ENCODE results near the gene MACROD2. TPM values are rescaled to one million over a fixed set of nuclear protein-coding genes. Genes with fewer than 3 reads are reported as not detected.

MACROD2 gene
- total and polyA plus RNA-seq, 2 of the 4 experiments (the other 2 are of a cell fraction) = not detected

GRCh38 chr20:15317546-15318232 is 1322.4 kb downstream of the MACROD2 start:
- dilution Hi-C loops (cut with HindIII; ENCODE audit: low sequenced_read_pairs, unreplicated experiment) = no loop called here
- no TSS peak for BruUV-seq (replicated peaks)

More at GRCh38 chr20:15317546-15318232, 1322.4 kb downstream of the MACROD2 start:
- Histone ChIP-seq H4K8ac (ENCODE audit: low read depth in 2 of 2, low read length in 2 of 2) (no peak overlapping the region), H3K27ac (ENCODE audit: insufficient read depth, low read length) (no peak overlapping the region), H3K79me1 (ENCODE audit: low read depth in 1 of 2, low read length in 2 of 2) (no peaks in the 10 kb centered on the region), H3K4ac (ENCODE audit: low read depth, low read length) (no peak overlapping the region), H3K14ac (replicated peaks; ENCODE audit: low read depth, low read length) (no peak overlapping the region), H4K5ac (ENCODE audit: low read depth, low read length) (no peak overlapping the region), H2BK20ac (ENCODE audit: low read depth, low read length) (no peak overlapping the region), H2BK120ac (ENCODE audit: low read depth, low read length) (no peak overlapping the region), H2BK15ac (ENCODE audit: low read depth, low read length) (no peak overlapping the region), H3K4me3 (ENCODE audit: insufficient read depth, low read depth, low read length) (no peak overlapping the region), H2AK5ac (ENCODE audit: low read depth, low read length) (no peak overlapping the region), H2AK9ac (replicated peaks; ENCODE audit: low read depth, low read length, poor library complexity) (no peak overlapping the region), H2AFZ (replicated peaks; ENCODE audit: low read length, poor library complexity) (no peak overlapping the region), H3K23ac (ENCODE audit: low read depth, low read length) (no peak overlapping the region), H3K9me1 (ENCODE audit: insufficient read depth, low read length) (no peaks in the 10 kb centered on the region), H4K20me1 (ENCODE audit: insufficient read depth, low read length) (no peaks in the 10 kb centered on the region), H3K56ac (ENCODE audit: extremely low read depth, insufficient read depth, low read length) (no peak overlapping the region), H3K9ac (ENCODE audit: low read depth, low read length) (no peak overlapping the region), H2BK5ac (ENCODE audit: low read depth, low read length, poor library complexity, severe bottlenecking) (no peak overlapping the region), H3K18ac (ENCODE audit: low read depth, low read length) (no peak overlapping the region), H4K91ac (ENCODE audit: insufficient read depth, low read depth, low read length) (no peak overlapping the region), H3K9me3 (ENCODE audit: control insufficient read depth, insufficient read depth, low read length) (no peaks in the 10 kb centered on the region), H3K27me3 (ENCODE audit: control insufficient read depth, insufficient read depth, low read length) (no peaks in the 10 kb centered on the region), H3K4me2 (ENCODE audit: low read depth, low read length) (no peak overlapping the region), H3K36me3 (ENCODE audit: control insufficient read depth, insufficient read depth, low read length) (no peaks in the 10 kb centered on the region), H3K4me1 (ENCODE audit: control insufficient read depth, insufficient read depth, low read length) (no peaks in the 10 kb centered on the region)
- POLR2A ChIA-PET (ENCODE audit: unreplicated experiment) = no interaction called here
- TF ChIP-seq SMC3 (IDR thresholded peaks at IDR 0.05; ENCODE audit: low read depth, low read length) = no peak
- no peak for TF ChIP-seq NFE2L2 (IDR thresholded peaks at IDR 0.05; ENCODE audit: low read depth, low read length)
- no peak for TF ChIP-seq RCOR1 (IDR thresholded peaks at IDR 0.05; ENCODE audit: insufficient replicate concordance, low read length)
- TF ChIP-seq USF2 (IDR thresholded peaks at IDR 0.05; ENCODE audit: low read depth, low read length) = no peak
- TF ChIP-seq ELK1 (IDR thresholded peaks at IDR 0.05; ENCODE audit: borderline replicate concordance, low read depth, low read length) = no peak
- TF ChIP-seq RFX5 (IDR thresholded peaks at IDR 0.05; ENCODE audit: low read depth, low read length) = no peak
- no peak for TF ChIP-seq CEBPB (IDR thresholded peaks at IDR 0.05; ENCODE audit: low read depth, low read length)
- no peak for TF ChIP-seq RAD21 (IDR thresholded peaks at IDR 0.05; ENCODE audit: low read length)
- TF ChIP-seq MAZ (IDR thresholded peaks at IDR 0.05; ENCODE audit: borderline replicate concordance, low read depth, low read length) = no peak
- no peak for TF ChIP-seq BHLHE40 (IDR thresholded peaks at IDR 0.05; ENCODE audit: low read depth, low read length)
- TF ChIP-seq CTCF (conservative IDR thresholded peaks at IDR 0.05; ENCODE audit: low read depth, low read length) = no peak
- TF ChIP-seq CHD1 (IDR thresholded peaks at IDR 0.05; ENCODE audit: low read depth, low read length) = no peak
- no peak for TF ChIP-seq POLR2A (IDR thresholded peaks at IDR 0.05; ENCODE audit: low read depth, low read length)
- CTCF ChIA-PET = no interaction called here
- in situ Hi-C loops (cut with MboI; ENCODE audit: low sequenced_read_pairs) = no loop called here
- intact Hi-C loops (cut with micrococcal nuclease) = no loop called here
- WGBS, 2 experiments (ENCODE audit: extremely low coverage in 2 of 2, insufficient read length in 1 of 2) = no CpG with 5 or more reads among the region's 2 CpGs
- DNase-seq = no peak
- no peak for ATAC-seq (ENCODE audit: low read depth)

Data from IMR-90 (cell line).